HG02610 (cell line): Measurements from ENCODE around the gene EHMT1.

ENCODE experiments used
- ATAC-seq: cut with Tn5 transposase; IDR thresholded peaks from one replicate; pipeline ENCODE4 v1.9.1; 2021; ENCODE audit warnings: mild to moderate bottlenecking, moderate library complexity; ENCODE audit not compliant: unreplicated experiment

EHMT1 gene

GRCh38 chr9:137734181-137734580 lies 115.4 kb downstream of the EHMT1 start:
- no peak for ATAC-seq

GRCh38 chr9:137738182-137738696 lies 119.4 kb downstream of the EHMT1 start:
- peak; percentile 77 for ATAC-seq

- ATAC-seq, result no peak
These were observed 119.9 kb downstream of the EHMT1 start for GRCh38 chr9:137738703-137739102.

- ATAC-seq, result no peak
These were observed 120.8 kb downstream of the EHMT1 start for GRCh38 chr9:137739371-137740309.

DNA sequence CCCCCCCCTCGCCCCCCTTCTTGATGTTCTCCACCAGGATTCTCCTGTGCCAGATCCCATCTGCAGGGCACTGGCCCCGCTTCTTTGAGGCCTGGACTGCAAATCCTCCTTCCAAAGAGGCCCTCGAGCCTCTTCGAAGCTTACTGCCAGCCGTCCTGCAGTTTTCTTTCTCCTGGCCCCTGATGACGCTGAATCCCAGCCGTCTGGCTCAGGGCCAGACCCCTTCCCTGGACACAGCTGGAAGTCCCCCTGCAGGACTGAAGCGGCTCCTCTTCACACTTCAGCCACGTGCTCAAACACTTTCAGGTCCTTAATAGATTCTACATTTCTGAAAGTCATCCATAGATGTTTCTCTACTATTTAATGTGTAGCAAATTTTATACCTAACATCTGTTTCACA lies 121.5 kb downstream of the EHMT1 start:
- no peak for ATAC-seq

DNA sequence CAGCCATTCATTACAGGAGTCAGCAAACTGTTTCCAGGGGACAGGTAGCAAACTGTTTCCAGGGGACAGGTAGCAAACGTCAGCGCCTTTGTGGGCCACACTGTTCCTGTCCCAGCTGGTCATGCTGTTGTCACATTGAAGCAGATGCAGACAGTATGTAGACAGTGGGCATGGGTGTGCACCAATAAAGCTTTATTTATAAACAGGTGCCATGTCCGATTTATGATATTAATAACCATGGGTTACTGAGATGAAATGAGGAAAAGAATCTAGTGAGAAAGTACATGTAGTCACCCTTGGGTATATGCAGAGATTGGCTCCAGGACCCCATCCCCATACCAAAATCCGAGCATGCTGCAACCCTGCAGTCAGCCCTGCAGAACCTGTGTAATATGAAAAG lies 122.5 kb downstream of the EHMT1 start:
- ATAC-seq, result no peak

DNA sequence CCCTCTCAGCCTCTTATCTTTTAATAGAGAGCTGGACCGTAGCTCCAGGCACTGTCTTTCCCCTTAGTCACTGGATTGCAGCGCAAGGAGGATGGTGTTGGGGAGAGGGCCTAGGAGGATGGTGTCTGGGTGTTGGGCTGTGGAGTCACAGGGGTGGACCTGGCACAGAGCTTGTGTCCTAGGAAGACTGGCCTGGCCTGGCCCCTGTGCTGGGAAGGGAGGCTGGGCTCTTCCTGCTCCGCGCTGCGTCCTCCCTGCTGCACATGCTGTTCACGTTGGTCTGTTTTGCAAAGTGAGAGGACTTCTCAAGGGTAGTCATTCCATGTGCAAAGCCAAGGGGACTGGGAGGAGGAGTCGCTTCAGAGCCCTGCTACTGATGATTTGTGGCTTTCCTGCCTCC lies 123.9 kb downstream of the EHMT1 start:
- ATAC-seq, result no peak

GRCh38 chr9:137743695-137744094 lies 124.9 kb downstream of the EHMT1 start:
- ATAC-seq, result no peak

- ATAC-seq, result no peak
These were observed 125.9 kb downstream of the EHMT1 start for GRCh38 chr9:137744632-137745183.

DNA sequence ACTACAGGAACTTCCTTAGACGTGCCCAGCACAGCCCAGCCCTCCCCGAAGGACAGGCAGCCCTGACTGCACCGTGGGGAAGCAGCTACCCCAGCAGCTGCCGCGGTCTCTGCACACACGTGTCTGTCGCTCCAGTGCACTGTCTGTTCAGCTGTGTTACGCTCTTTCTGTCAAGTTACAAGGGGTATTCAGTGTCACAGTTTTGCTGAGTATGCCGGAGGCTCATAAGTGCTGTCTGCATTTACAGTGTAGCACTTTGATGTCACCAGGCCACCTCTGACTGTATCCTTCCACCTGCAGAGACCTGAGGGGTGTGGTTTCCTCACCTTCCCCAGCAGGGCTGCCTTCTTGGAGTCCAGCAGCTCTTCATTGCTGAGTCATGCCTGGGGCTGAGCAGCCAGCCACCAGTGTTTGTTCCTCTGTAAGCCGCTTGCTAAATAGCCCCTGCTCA lies 126.8 kb downstream of the EHMT1 start:
- ATAC-seq, result peak; percentile 61

- no peak for ATAC-seq
These were observed 129.5 kb downstream of the EHMT1 start for GRCh38 chr9:137748311-137748710.

DNA sequence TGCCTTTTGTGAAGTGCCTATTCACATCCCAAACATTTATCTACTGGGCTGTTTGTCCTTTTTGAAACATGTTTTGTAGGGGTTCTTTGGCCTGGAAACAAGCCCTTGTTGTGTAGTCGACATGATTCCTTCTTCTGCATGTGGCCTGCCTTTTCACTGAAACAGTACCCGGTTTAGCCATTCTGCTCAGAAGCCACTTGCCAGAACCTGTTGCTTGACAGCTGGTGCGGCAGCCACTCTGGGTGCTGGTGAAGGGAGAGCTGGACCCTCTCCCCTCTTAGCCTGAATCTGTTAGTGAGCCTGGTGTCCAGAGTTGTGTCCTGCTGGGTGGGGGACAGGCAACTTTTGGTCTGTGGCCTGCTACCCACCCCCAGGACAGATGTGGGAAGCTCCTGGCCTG lies 129.9 kb downstream of the EHMT1 start:
- no peak for ATAC-seq

DNA sequence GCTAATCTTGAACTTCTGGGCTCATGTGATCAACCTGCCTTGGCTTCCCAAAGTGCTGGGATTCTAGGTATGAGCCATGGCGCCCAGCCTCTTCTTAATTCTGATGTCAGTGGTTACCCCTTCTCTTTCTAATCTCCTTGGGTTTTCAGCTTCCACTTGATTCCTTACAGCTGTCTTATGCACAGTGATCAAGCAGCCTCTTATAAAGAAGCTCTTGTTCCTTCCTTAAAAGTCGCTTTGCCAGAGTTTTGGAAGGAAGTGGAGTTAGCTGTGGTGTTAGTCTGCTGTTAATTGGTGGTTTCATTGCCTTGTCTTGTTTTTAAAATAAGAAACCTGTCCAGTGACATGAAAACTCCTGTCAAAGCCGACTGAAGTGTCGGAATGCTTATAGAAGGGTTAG lies 130.7 kb downstream of the EHMT1 start:
- no peak for ATAC-seq

DNA sequence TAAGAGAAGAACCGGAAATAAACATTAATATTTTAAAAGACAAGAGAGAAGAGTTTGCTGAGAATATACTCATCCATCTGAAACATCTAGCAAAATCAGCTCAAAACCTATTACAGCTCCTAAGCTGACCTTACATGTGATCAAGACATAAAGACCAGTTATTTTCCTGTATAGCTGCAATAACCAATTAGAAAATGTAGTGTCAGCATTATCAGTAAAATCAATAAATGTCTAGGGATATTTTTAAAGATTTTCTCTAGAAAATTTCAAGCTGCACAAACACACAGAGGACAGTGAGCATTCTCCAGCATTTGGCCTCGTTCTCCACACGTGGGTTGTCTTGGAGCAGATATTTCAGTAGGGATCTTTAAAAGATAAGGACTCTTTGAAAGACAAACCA lies 131.2 kb downstream of the EHMT1 start:
- no peak for ATAC-seq

GRCh38 chr9:137750566-137750965 lies 131.8 kb downstream of the EHMT1 start:
- no peak for ATAC-seq

DNA sequence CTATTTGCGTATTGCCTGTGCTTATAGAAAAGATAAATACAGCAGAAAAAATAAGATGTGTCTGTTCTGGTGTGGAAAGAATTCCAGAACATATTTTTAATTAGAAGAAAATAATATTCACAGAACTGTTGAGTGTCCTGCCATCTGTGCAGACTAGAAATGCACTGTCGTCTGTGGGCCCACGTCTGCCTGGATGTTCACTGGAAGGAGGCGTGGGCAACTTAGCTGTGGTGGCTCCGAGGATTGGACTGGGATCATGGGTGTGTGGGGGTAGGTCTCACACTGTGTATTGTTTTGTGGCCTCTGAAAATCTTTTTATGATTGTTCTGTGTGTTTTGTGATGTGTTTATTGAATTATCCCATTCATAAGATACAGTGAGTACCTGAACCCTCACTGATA lies 132.8 kb downstream of the EHMT1 start:
- ATAC-seq, result no peak

DNA sequence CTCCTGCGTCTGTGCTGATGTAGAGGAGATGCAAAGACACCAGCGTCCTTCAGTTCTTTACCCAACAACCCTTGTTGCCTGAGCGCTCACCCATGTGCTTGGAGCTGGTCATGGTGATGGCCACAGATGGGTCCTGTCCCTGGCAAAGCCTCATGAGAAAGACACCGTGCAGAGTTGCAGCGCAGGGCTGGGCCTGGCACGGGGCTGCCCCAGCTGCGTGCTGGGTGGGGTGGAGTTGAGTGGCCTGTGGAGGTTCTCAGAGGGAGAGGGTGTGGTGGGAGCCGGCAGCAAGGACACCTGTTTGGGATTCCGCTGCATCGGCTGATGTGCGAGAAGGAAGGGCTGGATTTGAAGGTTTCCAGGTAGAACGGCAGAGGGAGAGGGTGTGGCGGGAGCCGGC lies 133.6 kb downstream of the EHMT1 start:
- no peak for ATAC-seq

DNA sequence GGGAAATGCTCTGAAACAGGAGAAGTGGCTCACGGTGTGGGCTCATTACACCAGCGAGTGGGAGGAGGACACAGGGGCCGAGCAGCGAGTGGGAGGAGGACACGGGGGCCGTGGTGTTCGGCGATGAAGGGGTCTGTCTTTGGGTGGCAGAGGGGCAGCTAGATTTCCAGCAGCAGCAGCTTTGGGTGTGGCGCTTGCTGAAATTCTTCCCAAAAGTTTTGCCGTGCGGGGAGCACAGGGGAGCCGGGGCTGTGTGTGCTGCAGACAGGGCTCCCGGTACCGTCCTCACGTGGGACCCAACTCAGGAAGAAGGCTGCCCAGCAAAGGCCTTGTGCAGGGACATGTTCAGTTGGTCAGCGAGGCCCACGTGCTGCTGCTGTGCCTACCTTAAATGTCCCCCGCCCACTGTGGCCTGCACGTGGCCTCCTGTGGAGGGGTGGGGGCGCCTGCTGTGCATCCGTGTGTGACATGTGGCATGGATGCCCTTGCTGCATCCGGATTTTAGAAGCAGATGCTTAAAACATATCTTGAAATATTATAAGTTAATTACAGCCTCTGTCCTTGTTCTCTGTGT lies 134.5 kb downstream of the EHMT1 start:
- ATAC-seq, result no peak

GRCh38 chr9:137755261-137755927 lies 136.6 kb downstream of the EHMT1 start:
- no peak for ATAC-seq

GRCh38 chr9:137756045-137756744 lies 137.4 kb downstream of the EHMT1 start:
- ATAC-seq, result no peak

- ATAC-seq, result no peak
These were observed 138.3 kb downstream of the EHMT1 start for GRCh38 chr9:137757139-137757538.
